Hematopoietic multipotent progenitor cell treated with erythropoietin and hydrocortisone succinate and interleukin-3 and kit ligand, for 8 days (in vitro differentiated cells): ENCODE data around the gene EGFL7.

Experiments
- DNase-seq: peaks from one replicate; pipeline ENCODE4 v3.0.0-alpha.2; 2015

The EGFL7 gene

DNA sequence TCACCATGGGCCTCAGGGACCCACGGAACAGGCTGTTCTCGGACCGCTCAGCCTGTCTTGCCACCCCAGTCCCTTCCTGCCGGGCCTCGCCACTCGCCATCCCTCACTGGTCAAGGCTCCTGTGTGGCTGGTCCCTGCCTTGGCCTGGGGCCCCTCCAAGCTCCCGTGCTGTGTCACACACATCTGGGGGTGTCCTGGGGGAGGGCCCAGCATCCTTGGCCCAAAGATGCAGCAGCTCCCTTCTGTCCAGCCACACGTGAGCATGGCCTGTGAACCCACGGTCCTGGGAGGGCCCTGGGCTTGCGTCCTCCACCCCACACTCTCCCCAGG lies 425 bp upstream of the EGFL7 start:
- no peak for DNase-seq

DNA sequence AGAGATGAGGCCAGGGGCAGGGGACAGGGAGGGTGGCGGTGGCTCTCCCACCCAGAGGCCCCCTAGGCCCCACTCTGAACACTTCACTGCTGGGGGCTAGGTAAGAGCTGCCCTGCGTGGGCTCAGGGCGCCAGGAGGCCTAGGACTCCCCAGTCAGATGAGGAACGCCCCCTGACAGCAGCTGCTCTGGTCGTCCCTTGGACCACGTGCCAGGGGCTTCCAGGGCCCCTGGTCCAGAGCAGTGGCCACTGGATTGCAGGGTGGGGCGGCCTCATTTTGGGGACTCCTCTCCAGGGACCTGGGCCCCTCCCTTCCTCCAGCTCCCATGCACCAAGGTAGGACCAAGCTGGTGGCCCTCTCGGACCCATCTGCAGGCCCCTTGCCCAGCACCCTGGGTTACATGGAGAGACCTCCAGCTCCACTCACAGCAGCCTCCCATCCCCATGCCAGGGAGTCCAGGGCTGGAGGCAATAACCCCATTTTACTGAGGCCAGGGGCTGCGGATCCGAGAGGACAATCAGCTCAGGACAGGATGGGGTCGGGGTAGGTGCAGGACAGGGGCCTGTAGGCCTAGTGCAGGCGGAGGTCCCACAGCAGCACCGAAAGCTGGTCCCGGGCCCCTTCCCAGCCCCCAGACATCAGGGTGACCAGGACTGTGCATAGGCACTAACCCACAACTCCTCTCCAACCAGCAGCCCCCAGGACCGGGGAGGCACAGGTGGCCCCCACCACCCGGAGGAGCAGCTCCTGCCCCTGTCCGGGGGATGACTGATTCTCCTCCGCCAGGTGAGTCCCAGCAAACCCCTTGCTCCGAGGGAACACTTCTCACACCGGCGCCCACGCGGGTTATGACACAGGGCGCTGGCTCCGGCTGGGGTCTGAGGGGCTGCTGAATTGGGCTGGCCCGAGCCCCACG lies 1.5 kb downstream of the EGFL7 start:
- peak; percentile 46 for DNase-seq

DNA sequence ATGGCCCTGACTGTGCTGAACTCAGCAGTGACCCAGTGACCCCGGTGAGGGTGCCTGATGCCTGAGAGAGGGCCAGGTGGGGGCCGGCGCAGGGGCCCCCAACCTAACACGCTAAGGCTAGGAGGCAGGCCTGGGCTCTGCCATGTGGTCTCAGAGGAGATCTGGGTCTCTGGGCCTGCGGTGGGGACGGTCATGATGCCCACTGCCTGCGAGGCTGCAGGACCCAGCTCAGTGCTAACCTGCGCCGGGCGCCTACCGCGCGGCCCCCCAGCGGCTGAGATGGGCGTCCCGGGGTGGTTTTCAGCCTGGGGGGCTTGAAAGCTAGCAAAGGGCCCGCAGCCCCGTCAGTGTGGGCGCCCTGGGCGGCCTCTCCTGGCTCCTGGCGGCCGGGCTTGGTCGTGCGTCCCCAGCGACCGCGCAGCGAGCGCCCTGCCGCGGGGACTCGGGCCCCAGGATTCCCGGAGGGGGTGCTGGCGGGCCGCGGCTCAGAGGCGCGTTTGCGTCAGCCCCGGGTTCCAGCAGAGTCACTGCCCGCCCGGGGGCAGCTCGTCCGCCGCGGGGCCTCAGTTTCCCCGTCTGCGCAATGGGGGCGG lies 2.5 kb downstream of the EGFL7 start:
- peak; percentile 64 for DNase-seq

DNA sequence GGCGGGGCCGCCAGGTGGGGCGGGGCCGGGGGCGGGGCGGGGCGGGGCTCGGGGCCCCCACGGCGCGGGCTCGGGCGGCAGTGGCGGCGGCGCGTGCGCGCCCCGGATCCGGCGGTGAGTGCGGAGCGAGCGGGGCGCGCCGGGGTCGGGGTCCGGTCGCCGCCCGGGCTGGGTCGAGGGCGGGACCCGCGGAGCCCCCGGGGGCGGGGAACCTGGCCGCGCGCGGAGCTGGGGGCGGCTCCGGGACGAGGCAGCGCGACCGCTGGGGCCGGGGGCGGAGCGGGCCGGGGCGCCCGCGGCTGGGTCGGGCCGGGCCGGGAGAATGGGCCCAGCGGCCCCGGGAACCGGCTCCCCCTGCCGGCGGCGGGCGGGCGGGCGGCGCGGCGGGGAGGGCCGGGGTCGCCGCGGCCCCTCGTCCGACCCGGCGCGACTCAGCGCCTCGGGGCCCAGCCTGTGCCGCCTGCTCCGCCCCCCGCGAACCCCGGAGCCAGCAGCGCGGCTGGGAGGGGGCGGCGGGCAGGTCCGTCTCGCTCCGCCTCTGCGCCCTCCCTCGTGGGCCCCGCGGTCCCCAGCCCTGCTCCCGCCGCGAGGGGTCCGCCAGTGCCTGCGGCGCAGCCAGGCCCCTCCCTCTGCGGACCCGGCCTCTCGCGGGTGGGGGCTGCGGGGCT lies 3.1 kb downstream of the EGFL7 start:
- no peak for DNase-seq

DNA sequence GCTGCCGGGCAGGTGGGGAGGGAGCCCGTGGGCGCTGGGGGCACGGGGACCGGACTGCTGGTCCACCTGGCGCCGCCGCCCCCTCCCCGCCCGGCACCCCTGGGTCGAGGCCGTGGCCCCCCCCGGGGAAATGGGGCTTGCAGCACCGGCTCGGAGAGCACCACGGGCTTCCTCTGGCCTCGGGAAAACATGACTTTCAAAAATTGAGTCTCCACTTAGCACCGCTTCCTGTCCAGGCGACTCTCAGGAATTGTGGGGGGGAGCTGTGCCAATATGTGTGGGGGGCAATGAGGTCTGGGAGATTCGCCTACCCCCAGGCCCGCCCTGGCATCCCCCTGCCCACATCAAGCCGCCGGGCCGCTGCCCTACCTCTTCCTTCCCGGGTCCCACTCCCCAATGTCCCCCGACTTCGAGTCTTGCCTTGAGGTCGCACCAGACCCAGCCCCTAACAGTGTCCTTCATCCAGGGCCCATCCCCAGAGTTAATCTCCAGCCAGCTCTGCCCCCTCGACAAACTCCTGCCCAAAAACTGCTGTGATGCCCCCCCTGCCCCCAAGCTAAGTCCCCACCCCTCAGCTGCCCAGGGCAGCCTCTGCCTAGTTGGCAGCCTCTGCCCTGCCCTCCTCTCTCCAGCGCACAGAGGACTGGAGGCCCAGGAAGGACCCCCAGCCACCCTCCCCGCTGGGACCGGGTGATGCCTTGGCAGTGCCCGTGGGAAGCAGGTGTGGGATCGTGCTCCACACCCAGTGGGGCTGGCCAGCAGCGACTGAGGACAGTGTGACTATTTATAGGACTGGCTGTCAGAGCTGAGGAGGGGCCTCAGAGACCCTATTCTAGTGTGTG lies 3.9 kb downstream of the EGFL7 start:
- DNase-seq = peak; percentile 44

DNA sequence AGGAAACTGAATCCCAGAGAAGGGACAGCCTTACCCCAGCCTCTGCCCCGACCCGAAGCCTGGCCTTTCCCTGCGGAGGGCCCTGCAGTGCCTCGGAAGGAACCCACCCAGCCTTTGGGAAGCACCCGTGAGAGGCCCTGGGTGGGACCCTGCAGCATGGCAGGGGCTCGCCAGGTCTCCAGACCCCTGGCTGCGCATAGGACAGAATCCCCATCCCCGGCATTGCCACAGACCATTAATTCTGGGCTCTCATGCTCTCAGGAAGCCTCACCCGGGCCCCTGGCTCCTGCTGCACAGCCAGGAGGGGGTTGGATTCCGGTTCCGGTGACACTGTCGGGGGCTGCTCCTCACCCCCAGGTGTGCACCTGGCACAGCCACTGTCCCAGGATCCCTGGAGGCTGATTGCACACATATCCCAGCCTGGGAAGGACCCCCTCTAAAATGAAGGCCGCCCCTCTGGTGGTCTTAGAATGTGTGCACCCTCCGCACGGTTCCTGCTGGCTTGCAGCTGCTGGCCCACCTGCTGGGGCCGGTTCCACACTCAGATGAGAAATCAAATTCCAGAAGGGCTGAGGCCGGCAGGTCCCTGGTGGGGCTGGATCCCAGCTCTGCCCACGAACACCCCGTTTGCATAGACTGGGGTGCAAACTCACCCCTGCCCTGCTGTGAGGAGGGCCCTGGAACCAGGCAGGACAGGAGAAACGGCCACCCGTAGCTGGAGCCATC lies 4.7 kb downstream of the EGFL7 start:
- no peak for DNase-seq

DNA sequence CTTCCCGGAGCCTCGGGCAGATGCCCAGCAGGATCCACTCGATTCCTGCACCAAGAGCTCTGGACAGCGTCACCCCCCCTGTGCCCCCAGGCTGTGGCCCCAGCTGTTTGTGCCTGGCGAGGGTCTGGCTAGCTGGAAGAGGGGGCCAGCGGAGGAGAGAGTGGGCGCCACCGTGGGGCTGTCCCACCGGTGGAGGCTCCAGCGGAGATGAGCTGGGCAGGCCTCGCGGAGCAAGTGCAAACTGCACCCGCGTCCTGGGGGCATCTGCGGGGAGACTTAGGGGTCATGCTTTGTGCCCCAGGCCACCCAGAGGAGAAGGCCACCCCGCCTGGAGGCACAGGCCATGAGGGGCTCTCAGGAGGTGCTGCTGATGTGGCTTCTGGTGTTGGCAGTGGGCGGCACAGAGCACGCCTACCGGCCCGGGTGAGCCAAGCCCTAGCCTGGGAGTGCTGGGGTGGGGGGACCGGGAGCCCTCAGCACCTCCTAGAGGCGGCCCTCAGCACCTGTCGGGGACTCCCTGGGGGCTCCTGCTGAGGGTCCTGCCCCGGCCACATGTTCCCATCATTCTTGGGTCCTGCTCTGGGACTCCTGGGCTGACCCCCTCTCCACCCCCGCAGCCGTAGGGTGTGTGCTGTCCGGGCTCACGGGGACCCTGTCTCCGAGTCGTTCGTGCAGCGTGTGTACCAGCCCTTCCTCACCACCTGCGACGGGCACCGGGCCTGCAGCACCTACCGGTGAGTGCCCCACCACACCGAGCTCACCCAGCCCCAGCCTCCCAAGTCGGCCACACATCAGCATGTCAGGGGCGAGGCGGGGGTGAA lies 5.4 kb downstream of the EGFL7 start:
- peak; percentile 48 for DNase-seq

DNA sequence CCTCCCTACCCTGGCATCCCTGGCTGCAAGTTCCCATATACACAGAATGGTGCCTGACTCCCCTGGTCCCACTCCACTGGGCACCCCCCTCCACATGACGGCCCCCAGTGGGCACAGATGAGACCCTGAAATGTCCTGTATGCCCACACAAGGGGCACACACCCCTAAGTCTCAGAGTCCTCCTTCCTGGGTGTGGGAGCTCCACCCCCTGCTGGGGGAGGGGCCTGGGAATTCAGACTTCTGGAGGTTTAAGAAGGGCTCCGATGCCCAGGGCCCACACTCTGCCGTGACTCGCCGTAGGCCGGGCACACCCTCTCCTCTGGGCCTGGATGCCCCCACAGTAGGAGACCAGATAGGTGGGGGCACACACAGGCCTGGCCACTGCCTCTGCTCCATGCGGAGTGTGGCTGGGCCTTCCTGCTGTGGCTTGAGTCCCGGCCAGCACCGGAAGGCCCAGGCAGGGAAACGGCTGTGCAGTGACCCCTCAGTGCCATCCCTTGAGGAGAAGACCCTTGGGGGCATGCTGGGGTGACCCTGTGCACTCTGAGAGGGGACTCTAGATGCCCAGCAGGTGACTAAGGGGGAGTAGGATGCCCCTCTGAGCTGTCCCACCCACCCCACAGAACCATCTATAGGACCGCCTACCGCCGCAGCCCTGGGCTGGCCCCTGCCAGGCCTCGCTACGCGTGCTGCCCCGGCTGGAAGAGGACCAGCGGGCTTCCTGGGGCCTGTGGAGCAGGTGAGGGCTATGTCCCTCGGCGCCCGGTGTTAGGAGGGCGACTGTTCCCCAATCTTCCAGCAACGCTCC lies 6.5 kb downstream of the EGFL7 start:
- peak; percentile 72 for DNase-seq

DNA sequence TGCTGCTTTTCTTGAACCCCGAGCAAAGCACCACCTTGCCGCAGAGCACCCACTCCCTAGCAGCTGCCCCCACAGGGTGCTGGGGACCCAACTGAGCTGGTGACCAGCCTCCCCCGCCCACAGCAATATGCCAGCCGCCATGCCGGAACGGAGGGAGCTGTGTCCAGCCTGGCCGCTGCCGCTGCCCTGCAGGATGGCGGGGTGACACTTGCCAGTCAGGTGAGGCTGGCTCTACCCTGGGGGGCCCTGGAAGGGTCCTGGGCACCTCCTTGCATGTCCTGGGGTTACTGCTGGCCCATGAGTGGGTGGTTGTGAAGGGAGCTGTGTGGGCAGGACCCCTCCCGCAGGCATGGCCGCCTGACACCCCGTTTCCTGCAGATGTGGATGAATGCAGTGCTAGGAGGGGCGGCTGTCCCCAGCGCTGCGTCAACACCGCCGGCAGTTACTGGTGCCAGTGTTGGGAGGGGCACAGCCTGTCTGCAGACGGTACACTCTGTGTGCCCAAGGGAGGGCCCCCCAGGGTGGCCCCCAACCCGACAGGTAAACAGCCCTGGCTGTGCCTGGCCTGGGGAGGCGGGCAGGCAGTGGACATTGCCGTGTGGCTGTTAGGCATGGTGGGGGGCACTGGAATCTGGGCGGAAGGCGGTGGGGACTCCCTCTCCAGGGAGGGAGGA lies 7.2 kb downstream of the EGFL7 start:
- DNase-seq = peak; percentile 16

DNA sequence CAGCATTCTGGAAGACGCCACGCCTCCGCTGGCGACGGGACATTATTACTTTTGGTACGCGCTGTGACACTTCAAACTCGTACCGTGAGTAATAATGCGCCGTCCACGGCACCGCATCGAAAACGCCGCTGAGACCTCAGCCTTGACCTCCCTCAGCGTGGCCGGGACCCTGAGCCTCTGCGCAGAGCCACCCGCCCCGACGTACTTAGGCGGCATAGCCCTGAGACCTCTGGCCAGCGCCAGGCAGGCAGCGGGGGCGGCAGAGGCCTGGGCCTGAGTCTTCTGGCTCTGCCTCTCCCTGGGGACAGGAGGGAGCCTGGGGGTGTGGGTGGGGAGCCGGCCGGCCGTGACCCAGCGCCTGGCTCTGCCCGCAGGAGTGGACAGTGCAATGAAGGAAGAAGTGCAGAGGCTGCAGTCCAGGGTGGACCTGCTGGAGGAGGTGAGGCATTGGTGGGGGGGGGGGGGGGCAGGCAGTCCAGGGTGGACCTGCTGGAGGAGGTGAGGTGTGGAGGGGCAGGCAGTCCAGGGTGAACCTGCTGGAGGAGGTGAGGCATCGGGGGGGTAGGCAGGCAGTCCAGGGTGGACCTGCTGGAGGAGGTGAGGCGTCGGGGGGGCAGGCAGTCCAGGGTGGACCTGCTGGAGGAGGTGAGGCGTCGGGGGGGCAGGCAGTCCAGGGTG lies 8.0 kb downstream of the EGFL7 start:
- peak; percentile 7 for DNase-seq

DNA sequence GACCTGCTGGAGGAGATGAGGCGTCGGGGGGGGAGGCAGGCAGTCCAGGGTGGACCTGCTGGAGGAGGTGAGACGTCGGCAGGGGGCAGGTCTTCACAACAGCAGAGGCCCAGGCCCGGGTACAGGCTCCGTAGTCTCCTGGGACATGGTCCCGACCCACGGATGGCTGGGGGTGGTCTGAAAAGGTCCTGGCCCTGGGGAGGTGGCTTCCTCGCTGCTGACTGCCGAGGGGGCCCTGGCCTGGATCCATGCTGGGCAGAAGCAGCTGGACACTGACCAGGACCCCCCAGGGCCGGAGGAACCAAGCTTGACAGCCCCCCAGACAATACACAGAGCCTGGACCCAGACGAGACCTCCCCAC lies 8.5 kb downstream of the EGFL7 start:
- DNase-seq = peak; percentile 9

DNA sequence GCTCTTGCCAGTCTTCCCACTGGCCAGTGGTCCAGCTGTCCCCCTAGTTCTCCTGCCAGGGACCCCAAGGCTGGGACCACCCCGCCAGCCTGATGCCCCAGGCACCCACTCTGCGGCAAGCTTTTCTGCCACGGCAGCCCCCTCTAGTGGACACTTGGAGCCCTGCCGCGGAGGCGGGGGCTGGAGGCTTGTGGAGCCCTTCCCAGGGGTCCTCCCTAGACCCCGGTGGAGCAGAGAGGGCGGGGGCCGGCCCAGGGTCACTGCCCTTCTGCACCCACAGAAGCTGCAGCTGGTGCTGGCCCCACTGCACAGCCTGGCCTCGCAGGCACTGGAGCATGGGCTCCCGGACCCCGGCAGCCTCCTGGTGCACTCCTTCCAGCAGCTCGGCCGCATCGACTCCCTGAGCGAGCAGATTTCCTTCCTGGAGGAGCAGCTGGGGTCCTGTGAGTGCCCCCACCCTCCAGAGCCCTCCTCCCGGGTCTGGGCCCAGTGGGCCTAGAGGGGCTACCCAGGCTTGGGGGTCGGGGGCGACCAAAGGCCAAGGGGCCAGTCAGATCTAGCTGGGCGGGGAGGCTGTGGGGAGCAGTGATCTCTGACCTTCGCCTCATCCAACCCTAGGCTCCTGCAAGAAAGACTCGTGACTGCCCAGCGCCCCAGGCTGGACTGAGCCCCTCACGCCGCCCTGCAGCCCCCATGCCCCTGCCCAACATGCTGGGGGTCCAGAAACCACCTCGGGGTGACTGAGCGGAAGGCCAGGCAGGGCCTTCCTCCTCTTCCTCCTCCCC lies 9.1 kb downstream of the EGFL7 start:
- DNase-seq = peak; percentile 45

DNA sequence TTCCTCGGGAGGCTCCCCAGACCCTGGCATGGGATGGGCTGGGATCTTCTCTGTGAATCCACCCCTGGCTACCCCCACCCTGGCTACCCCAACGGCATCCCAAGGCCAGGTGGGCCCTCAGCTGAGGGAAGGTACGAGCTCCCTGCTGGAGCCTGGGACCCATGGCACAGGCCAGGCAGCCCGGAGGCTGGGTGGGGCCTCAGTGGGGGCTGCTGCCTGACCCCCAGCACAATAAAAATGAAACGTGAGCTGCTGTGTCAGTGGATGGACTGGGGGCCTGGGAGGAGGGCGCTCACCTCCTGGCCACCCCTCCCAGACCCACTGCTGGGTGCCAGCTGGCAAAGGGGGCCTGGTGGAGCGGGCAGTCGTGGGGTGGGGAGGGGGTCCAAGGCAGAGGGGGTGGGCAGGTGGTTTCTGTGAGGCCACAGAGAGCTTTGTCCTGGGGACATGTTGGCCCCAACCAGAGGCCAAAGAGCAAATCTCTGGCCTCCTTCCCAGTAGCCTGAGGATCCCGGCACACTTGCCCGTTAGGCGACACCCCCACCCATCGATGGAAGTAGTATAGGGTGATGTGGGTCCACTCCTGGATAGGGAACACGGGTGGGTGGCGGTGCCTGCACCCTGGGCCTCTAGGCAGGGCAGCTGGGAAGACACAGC lies 9.8 kb downstream of the EGFL7 start:
- DNase-seq = peak; percentile 43

DNA sequence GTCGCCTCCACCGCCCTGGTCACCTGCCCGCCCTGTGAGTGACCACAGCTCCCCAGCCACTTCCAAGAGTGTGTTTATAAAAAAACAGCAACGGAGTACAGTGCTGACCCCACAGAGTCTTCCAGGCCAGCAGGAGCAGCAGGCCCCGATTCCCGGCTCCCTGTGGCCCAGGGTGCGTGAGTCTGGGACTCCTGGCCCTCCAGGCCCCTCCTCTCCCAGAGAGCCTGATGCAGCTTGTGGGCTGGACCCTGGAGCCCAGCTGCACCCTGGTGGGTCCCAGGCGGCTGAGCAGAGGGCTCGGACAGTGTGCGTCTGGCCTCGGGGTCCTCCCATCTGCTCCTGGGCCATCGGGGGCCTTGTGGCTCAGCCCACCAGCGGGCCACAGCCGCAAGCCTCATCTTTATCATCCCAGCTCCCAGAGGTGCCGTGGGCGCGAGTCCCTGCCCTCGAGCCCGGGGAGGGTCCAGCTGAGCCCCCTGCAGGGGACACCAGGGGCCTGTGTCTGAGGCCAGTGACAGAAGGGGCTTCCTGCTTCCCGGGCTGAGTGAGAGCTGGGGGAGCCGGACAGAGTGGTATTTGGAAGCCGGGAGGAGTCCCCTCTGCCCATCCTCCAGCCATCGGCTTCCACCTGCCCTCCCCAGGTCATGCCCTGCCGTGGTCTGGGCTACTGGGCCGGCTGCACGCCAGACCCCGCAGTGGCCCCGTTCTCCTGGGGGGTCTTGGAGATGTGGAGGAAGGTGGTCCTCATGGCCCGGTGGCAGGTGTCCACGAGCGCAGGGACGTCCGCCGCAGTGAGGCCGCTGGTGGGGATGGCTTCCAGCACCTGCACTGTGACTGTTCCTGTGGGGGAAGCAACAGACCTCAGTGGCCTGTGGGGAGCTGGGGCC lies 10.6 kb downstream of the EGFL7 start:
- peak; percentile 62 for DNase-seq

DNA sequence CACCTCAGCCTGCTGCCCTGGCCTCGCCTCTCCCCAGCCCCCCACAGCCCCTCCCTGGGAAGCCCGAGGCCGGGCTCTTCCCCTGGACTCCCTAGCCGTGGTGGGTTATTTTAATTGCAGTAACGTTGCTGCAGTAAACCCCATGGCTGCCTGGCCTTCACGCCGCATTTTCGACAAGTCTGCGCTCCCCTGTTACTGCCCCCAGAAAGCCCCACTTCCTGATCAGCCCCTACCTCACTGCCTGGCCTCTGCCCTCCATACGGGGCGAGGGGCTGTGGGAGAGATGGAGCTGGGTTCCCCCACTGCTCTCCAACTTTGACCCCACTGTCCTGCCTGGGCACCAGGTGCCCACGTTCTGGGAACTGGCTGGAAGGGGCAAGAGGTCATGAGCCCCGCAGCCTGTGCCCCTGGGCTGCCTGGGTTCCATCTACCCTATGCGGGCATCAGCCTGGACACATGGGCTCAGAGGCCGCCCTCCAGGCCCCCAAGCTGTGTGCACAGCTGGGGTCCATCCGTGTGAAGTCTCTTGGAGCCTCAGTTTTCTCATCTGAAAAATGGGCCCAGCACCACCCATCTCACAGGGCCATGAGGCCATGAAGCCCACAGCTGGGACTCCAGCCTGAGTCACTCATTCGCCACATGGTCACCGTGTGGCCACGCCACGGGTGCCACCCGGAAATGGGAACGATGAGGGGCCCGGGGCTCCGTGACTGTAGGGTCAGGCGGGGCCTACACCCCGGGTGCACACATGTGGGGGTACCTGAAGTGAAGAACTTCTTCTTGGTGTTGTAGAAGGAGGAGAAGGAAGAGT lies 11.5 kb downstream of the EGFL7 start:
- peak; percentile 80 for DNase-seq

DNA sequence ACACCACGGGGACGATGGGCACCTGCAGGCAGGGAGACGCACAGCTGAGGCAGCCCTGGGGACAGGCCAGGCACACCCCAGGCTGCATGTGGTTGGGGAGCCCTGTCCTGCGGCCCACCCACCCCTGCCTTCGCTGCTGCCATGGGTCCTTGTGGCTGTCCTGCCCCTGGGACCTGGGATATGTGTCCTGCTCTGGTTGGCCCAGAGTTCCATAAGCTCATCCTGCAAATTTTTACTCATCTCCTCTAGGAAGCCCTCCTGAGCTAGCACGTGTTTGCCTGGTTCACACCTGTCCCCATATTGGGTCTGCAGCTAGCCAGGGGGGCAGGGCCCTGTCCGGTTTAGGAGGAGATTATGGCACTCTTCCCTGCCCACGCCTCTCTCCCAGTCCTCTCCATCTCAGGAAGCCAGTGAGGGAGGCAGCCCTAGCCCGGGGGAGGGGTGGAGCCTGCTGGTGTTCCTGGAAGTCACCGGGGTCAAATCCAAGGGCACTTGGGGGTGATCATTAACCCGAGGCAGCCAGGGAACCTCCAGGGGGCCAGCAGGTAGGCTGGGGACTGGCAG lies 12.2 kb downstream of the EGFL7 start:
- peak; percentile 69 for DNase-seq
